SK-N-SH (cell line): Measurements from ENCODE around the gene TIAM1. TPM values are rescaled to one million over a fixed set of nuclear protein-coding genes. Genes with fewer than 3 reads are reported as not detected.

ENCODE experiments used
- CTCF ChIA-PET: fragments of 300-600, 350-600 bp; formaldehyde crosslinking; extraction: SDS; loops from one replicate; lab custom pipeline; 2021; lab: Yijun Ruan, JAX
- POLR2A ChIA-PET: fragments of 350-600 bp; sonication (Branson Sonifier 250); formaldehyde crosslinking; extraction: SDS; loops from one replicate; lab custom pipeline; 2020; ENCODE audit warnings: antibody characterized with exemption, inconsistent platforms; lab: Yijun Ruan, JAX
- DNase-seq: peaks from one replicate; pipeline ENCODE4 v3.0.0; 2012
- H2AFZ ChIP-seq: fragments of 200-600 bp; sonication (generic); 2 replicates; pipeline ENCODE4 v1.8.1; 2016; ENCODE audit warnings: antibody characterized with exemption, mild to moderate bottlenecking, low read depth
- H3F3A ChIP-seq: fragments of 200-600 bp; sonication (generic); replicated peaks from 2 replicates; pipeline ENCODE3; 2016; ENCODE audit warnings: antibody characterized with exemption, mild to moderate bottlenecking; ENCODE audit not compliant: insufficient read depth
- H3K27ac ChIP-seq, 2 experiments: fragments of 200-500 bp in 1 of 2; fragments of 200-600 bp in 1 of 2; sonication (Bioruptor generic) in 1 of 2; sonication (generic), shearing (Covaris generic) in 1 of 2; 2 replicates each; pipeline versions ENCODE4 v1.5.1 to v1.6.1; 2014 to 2016; ENCODE audit warnings: low read depth in 2 of 2, inconsistent platforms in 1 of 2, low read length in 1 of 2, mild to moderate bottlenecking in 1 of 2, mixed read lengths in 1 of 2
- H3K27me3 ChIP-seq: fragments of 200-600 bp; sonication (generic), shearing (Covaris generic); 2 replicates; pipeline ENCODE4 v1.6.1; 2016; ENCODE audit warnings: mixed run types; ENCODE audit not compliant: insufficient read depth
- H3K36me3 ChIP-seq, 2 experiments: fragments of 200-500 bp in 1 of 2; fragments of 200-600 bp in 1 of 2; sonication (Bioruptor generic) in 1 of 2; sonication (generic) in 1 of 2; replicated peaks in 1 of 2; 2 replicates each; pipeline versions ENCODE3 to v1.5.1; 2014 to 2016; ENCODE audit warnings: low read length in 1 of 2, mild to moderate bottlenecking in 1 of 2; ENCODE audit not compliant: insufficient read depth in 2 of 2, control insufficient read depth in 1 of 2
- H3K4me1 ChIP-seq, 2 experiments: fragments of 200-500 bp in 1 of 2; fragments of 200-600 bp in 1 of 2; sonication (Bioruptor generic) in 1 of 2; sonication (generic), shearing (Covaris generic) in 1 of 2; 2 replicates each; pipeline versions ENCODE4 v1.5.1 to v1.6.1; 2014 to 2016; ENCODE audit warnings: low read depth in 1 of 2, low read length in 1 of 2, mixed run types in 1 of 2; ENCODE audit not compliant: insufficient read depth in 2 of 2, control insufficient read depth in 1 of 2
- H3K4me2 ChIP-seq: fragments of 200-600 bp; sonication (generic), shearing (Covaris generic); 2 replicates; pipeline ENCODE4 v1.6.1; 2017; ENCODE audit warnings: mixed run types
- H3K4me3 ChIP-seq, 2 experiments: fragments of 200-500 bp in 1 of 2; fragments of 200-600 bp in 1 of 2; sonication (Bioruptor generic) in 1 of 2; sonication (generic), shearing (Covaris generic) in 1 of 2; 2 replicates each; pipeline versions ENCODE4 v1.5.1 to v1.8.1; 2014 to 2016; ENCODE audit warnings: low read depth in 2 of 2, inconsistent platforms in 1 of 2, low read length in 1 of 2, mild to moderate bottlenecking in 1 of 2, mixed read lengths in 1 of 2, moderate library complexity in 1 of 2
- H3K79me2 ChIP-seq: fragments of 200-600 bp; sonication (generic); 2 replicates; pipeline ENCODE4 v1.8.1; 2017; ENCODE audit warnings: mild to moderate bottlenecking; ENCODE audit not compliant: insufficient read depth
- H3K9ac ChIP-seq: fragments of 200-600 bp; sonication (generic); 2 replicates; pipeline ENCODE4 v1.6.1; 2017; ENCODE audit warnings: mixed run types
- H3K9me2 ChIP-seq: fragments of 200-600 bp; sonication (generic); 2 replicates; pipeline ENCODE4 v1.6.1; 2017; ENCODE audit warnings: mixed run types
- H3K9me3 ChIP-seq: fragments of 200-600 bp; sonication (generic); 2 replicates; pipeline ENCODE4 v1.6.1; 2017; ENCODE audit warnings: mixed run types, mild to moderate bottlenecking, moderate library complexity
- H4K20me1 ChIP-seq: fragments of 200-600 bp; sonication (generic); 2 replicates; pipeline ENCODE4 v1.6.1; 2017; ENCODE audit warnings: mild to moderate bottlenecking, mixed run types; ENCODE audit not compliant: insufficient read depth
- EP300 ChIP-seq, 2 experiments: IDR thresholded peaks; 2 replicates each; pipeline versions ENCODE4 v1.4.0 to v1.6.1; 2012; ENCODE audit warnings: borderline replicate concordance in 1 of 2, low read depth in 1 of 2, low read length in 1 of 2
- FOXM1 ChIP-seq: IDR thresholded peaks from 2 replicates; pipeline ENCODE4 v1.4.0; 2012; ENCODE audit warnings: low read depth, mild to moderate bottlenecking
- GABPA ChIP-seq: IDR thresholded peaks from 2 replicates; pipeline ENCODE4 v1.4.0; 2012; ENCODE audit warnings: low read depth, mild to moderate bottlenecking
- GATA2 ChIP-seq: sonication (generic); formaldehyde crosslinking; IDR thresholded peaks from 2 replicates; pipeline ENCODE4 v1.5.0; 2020; ENCODE audit warnings: mild to moderate bottlenecking, missing genetic modification reagents
- MAX ChIP-seq: IDR thresholded peaks from 2 replicates; pipeline ENCODE4 v1.4.0; 2012; ENCODE audit warnings: low read depth
- NRF1 ChIP-seq: IDR thresholded peaks from 2 replicates; pipeline ENCODE4 v1.6.1; 2012; ENCODE audit warnings: low read depth, mild to moderate bottlenecking, low read length
- RCOR1 ChIP-seq: fragments of 150-350 bp; IDR thresholded peaks from 2 replicates; pipeline ENCODE4 v1.6.1; 2017; ENCODE audit warnings: antibody characterized with exemption, low read length
- REST ChIP-seq: IDR thresholded peaks from 2 replicates; pipeline ENCODE4 v1.6.1; 2012; ENCODE audit warnings: mild to moderate bottlenecking, low read depth, low read length, moderate library complexity
- RFX5 ChIP-seq: IDR thresholded peaks from 2 replicates; pipeline ENCODE4 v1.6.1; 2012; ENCODE audit warnings: mild to moderate bottlenecking, improper control_type of control experiment, low read length
- RXRA ChIP-seq: IDR thresholded peaks from 2 replicates; pipeline ENCODE4 v1.4.0; 2012; ENCODE audit warnings: low read depth, mild to moderate bottlenecking, borderline replicate concordance
- SIN3A ChIP-seq: IDR thresholded peaks from 2 replicates; pipeline ENCODE4 v1.6.1; 2012; ENCODE audit warnings: low read depth, mild to moderate bottlenecking, low read length, moderate library complexity, borderline replicate concordance
- SMC3 ChIP-seq: IDR thresholded peaks from 2 replicates; pipeline ENCODE4 v1.6.1; 2012; ENCODE audit warnings: low read depth, low read length, improper control_type of control experiment
- TCF12 ChIP-seq: IDR thresholded peaks from 2 replicates; pipeline ENCODE4 v1.4.0; 2012
- USF2 ChIP-seq: fragments of 150-350 bp; IDR thresholded peaks from 2 replicates; pipeline ENCODE4 v1.6.1; 2017; ENCODE audit warnings: antibody characterized with exemption, low read length, low read depth, borderline replicate concordance
- YY1 ChIP-seq: IDR thresholded peaks from 2 replicates; pipeline ENCODE4 v1.4.0; 2012; ENCODE audit warnings: low read depth, mild to moderate bottlenecking
- whole genome bisulfite sequencing: methylation state at CpG from one replicate; pipeline ENCODE4 v1.1.6; 2017; ENCODE audit warnings: low lambda C conversion rate; 5-methylcytosine and 5-hydroxymethylcytosine counted together
- polyA plus RNA-seq, 3 experiments: library from polyadenylated mRNA; depleted of rRNA; stranded (reverse); fragments of >200 nt; gene quantifications; 2 replicates each; pipeline ENCODE4 v1.2.3, GENCODE V29; 2012

Gene TIAM1
- polyA plus RNA-seq, 1 of the 3 experiments (the other 2 are of a cell fraction) = 1.7 TPM

- no peak for TF ChIP-seq RXRA
- no peak for TF ChIP-seq TCF12
- no peak for TF ChIP-seq RCOR1
- TF ChIP-seq GATA2 = no peak
- no peak for TF ChIP-seq FOXM1
- no peak for TF ChIP-seq NRF1
- TF ChIP-seq MAX = no peak
- no peak for TF ChIP-seq SMC3
- no peak for TF ChIP-seq RFX5
- TF ChIP-seq REST = no peak
These were observed 107.5 kb downstream of the TIAM1 start (continued) for GRCh38 chr21:31236528-31236927.

- Histone ChIP-seq H2AFZ (no peak overlapping the region), H3K27me3 (no peaks in the 10 kb centered on the region), H3K4me3 (no peak overlapping the region), H3K27ac (no peak overlapping the region), H3K9me3 (no peaks in the 10 kb centered on the region), H3F3A (no peaks in the 10 kb centered on the region), H3K4me2 (no peak overlapping the region), H3K79me2 (no peaks in the 10 kb centered on the region), H3K36me3 (no peaks in the 10 kb centered on the region), H3K4me1 (no peaks in the 10 kb centered on the region; a peak in 1 of 4 replicates), H3K9me2 (no peaks in the 10 kb centered on the region), H3K9ac (no peak overlapping the region), H4K20me1 (no peaks in the 10 kb centered on the region)
- 64% methylated on average over 6 of the region's 6 CpGs for WGBS
- ChIA-PET POLR2A (no interaction called here), CTCF (interaction anchor here (0.9 to 1.7 kb wide), 5 partner anchors 37 to 368 kb away, joined by 3 to 5 read pairs (median 4); no protein-coding TSS in a partner anchor)
- TF ChIP-seq GABPA (no peak), EP300 (IDR thresholded peaks at IDR 0.05; ENCODE audit: borderline replicate concordance in 1 of 2, low read depth in 1 of 2, low read length in 1 of 2) (no peak), TCF12 (no peak), YY1 (no peak), USF2 (no peak), SIN3A (no peak)
- no peak for DNase-seq
These were observed 108.2 kb downstream of the TIAM1 start for GRCh38 chr21:31235671-31236450.
